ENCODE results near the gene GPR55. TPM values are rescaled to one million over a fixed set of nuclear protein-coding genes. Genes with fewer than 3 reads are reported as not detected.
A peak's percentile ranks its signal among the peaks of the same experiment; 100 is the strongest.

GPR55 gene
- total and polyA plus RNA-seq, 2 donors (not counting 3 experiments of a cell fraction or from before 2014, with no cell fraction given), result not detected

- TF ChIP-seq FOS (IDR thresholded peaks at IDR 0.05; ENCODE audit: borderline replicate concordance, insufficient read depth, low read length), result no peak
- TF ChIP-seq MYC (IDR thresholded peaks at IDR 0.05; ENCODE audit: low read depth, low read length), result no peak
- no peak for TF ChIP-seq GATA2 (IDR thresholded peaks at IDR 0.05; ENCODE audit: insufficient read depth, insufficient read length, low read depth, low read length)
- no peak for TF ChIP-seq JUN (IDR thresholded peaks at IDR 0.05; ENCODE audit: borderline replicate concordance, insufficient read depth, insufficient read length, low read depth)
- peak; percentile 11 for TF ChIP-seq EZH2 (IDR thresholded peaks at IDR 0.05; ENCODE audit: borderline replicate concordance, low read depth, low read length, severe bottlenecking)
- no peak for TF ChIP-seq POLR2A (IDR thresholded peaks at IDR 0.05; ENCODE audit: low read depth, low read length)
- no peak for TF ChIP-seq MAX (IDR thresholded peaks at IDR 0.05; ENCODE audit: insufficient read depth, insufficient read length)
- TF ChIP-seq CTCF (IDR thresholded peaks at IDR 0.05; ENCODE audit: extremely low read depth in 1 of 2, insufficient read depth in 1 of 2, low read depth in 1 of 2, low read length in 2 of 2), result no peak
- H3K9me3 ChIP-seq (replicated peaks; ENCODE audit: control insufficient read depth, insufficient read depth, low read length), result no peaks in the 10 kb centered on the region
- CTCF ChIA-PET, result no interaction called here
- POLR2A ChIA-PET, result no interaction called here
- H4K20me1 ChIP-seq (replicated peaks; ENCODE audit: control insufficient read depth, extremely low read depth, insufficient read depth, low read length), result no peaks in the 10 kb centered on the region
- H3K27me3 ChIP-seq (ENCODE audit: control insufficient read depth in 2 of 2, insufficient read depth in 2 of 2, low read length in 2 of 2), result peaks cover 29 to 42% of the 10 kb centered on the region in 2 experiments
- H3K27ac ChIP-seq (ENCODE audit: insufficient read depth, low read depth, low read length), result no peak overlapping the region
- intact Hi-C loops (cut with micrococcal nuclease), result no loop called here
- DNase-seq (ENCODE audit: low read depth, low spot score) (no peak), FAIRE-seq (no peak)
- H3K9ac ChIP-seq (replicated peaks; ENCODE audit: extremely low read depth, insufficient read depth, low read length), result no peak overlapping the region
- H2AFZ ChIP-seq (ENCODE audit: low read depth, low read length), result no peak overlapping the region
- H3K4me3 ChIP-seq (replicated peaks in 1 of 3; ENCODE audit: insufficient read depth in 1 of 3, low read depth in 1 of 3, low read length in 3 of 3), result no peak overlapping the region
- H3K79me2 ChIP-seq (ENCODE audit: control insufficient read depth, insufficient read depth, low read length), result no peaks in the 10 kb centered on the region
- no peaks in the 10 kb centered on the region for H3K9me1 ChIP-seq (replicated peaks; ENCODE audit: control insufficient read depth, extremely low read depth, insufficient read depth, low read length)
- dilution Hi-C loops (cut with MboI; ENCODE audit: extremely low pct_ligation_motif_present, low sequenced_read_pairs), result no loop called here
- peaks cover 4% of the 10 kb centered on the region for H3K4me1 ChIP-seq (ENCODE audit: control insufficient read depth, extremely low read depth, insufficient read depth, low read length)
- no peaks in the 10 kb centered on the region for H3K36me3 ChIP-seq (ENCODE audit: control insufficient read depth in 2 of 2, extremely low read depth in 1 of 2, insufficient read depth in 2 of 2, low read length in 2 of 2)
- no peak overlapping the region for H3K4me2 ChIP-seq (ENCODE audit: insufficient read depth, low read length)
- no TSS peak for BruUV-seq (replicated peaks)
Measured at GRCh38 chr2:230863031-230863430, 62.0 kb downstream of the GPR55 start.

Data from endothelial cell of umbilical vein (primary cell).